Pancreas (tissue), 10 donors: ENCODE data around the gene IRF3. TPM values are rescaled to one million over a fixed set of nuclear protein-coding genes. Genes with fewer than 3 reads are reported as not detected.

Source experiments
- ATAC-seq, 4 donors: fragments of 200-7000 bp; cut with Tn5 transposase; one replicate each; pipeline versions ENCODE4 v1.8.0 to v1.9.1; 2020; ENCODE audit warnings: mild to moderate bottlenecking in 4 of 4, moderate library complexity in 4 of 4
- DNase-seq, 6 donors: peaks; one replicate each; pipeline ENCODE4 v3.0.0-alpha.2; 2020
- FAIRE-seq: peaks from 2 replicates; lab custom pipeline; 2012; peaks lifted over from hg19 to GRCh38; lab: Jason Lieb, UNC
- H3K27ac ChIP-seq, 4 donors: fragments of 200-600 bp; sonication (generic); 1 replicate in 3 of 4; 2 replicates in 1 of 4; pipeline versions ENCODE4 v1.5.0 to v1.8.0; 2020
- H3K27me3 ChIP-seq, 4 donors: fragments of 200-600 bp; one replicate each; pipeline ENCODE4 v1.8.0; 2021
- H3K36me3 ChIP-seq, 3 donors: fragments of 200-600 bp; sonication (generic) in 1 of 3; one replicate each; pipeline versions ENCODE4 v1.5.0 to v1.8.0; 2020 to 2021
- H3K4me1 ChIP-seq, 3 donors: fragments of 200-600 bp; one replicate each; pipeline ENCODE4 v1.8.0; 2021
- H3K4me3 ChIP-seq, 4 donors: fragments of 200-600 bp; sonication (generic) in 2 of 4; one replicate each; pipeline versions ENCODE4 v1.5.0 to v1.8.0; 2020 to 2021
- H3K9me3 ChIP-seq, 4 donors: fragments of 200-600 bp; one replicate each; pipeline ENCODE4 v1.8.0; 2021
- WGBS, 2 donors: extraction: QIAGEN DNeasy Blood & Tissue Kit; methylation state at CpG; one replicate each; pipeline ENCODE4 v1.1.7; 2013; 5-methylcytosine and 5-hydroxymethylcytosine counted together
- intact Hi-C, 3 donors: fragments of 100-400 bp; cut with DNase I; formaldehyde crosslinking; loops; one replicate each; pipeline versions ENCODE4 v1.11.1 to v1.14.2; 2022
- polyA plus RNA-seq, 2 donors: library from polyadenylated mRNA; stranded (reverse); fragments of 200-250 nt; gene quantifications; one replicate each; pipeline ENCODE4 v1.2.3, GENCODE V29; 2013
- total RNA-seq, 6 donors: library from RNA; stranded (reverse); fragmentation: NEBNext Ultra II Directional in 4 of 6; extraction: Animal tissue kit (Norgen Biotek cat#: 25700) in 4 of 6; gene quantifications; one replicate each; pipeline versions ENCODE4 v1.2.1 to v1.2.4, GENCODE V29; 2021 to 2023
- TF ChIP-seq, protein P1 (sequence below), 4 donors: fragments of 200-600 bp; sonication (generic) in 3 of 4; IDR thresholded peaks; one replicate each; pipeline versions ENCODE4 v1.5.0 to v1.8.0; 2021; ENCODE audit warnings: antibody characterized with exemption in 4 of 4
- donor health status: healthy with polysubstance abuse.
- donor health status: DM: no; HTN: no; CAD: no; lungs with moderate emphysema.
- donor health status: DM: no; HTN: no; CAD: no.
- donor health status: control.
- donor health status: control.
- donor health status: Bipolar disorder and iron deficiency.
- donor health status: DM: yes; HTN: yes; CAD: no.
- donor health status: DM: no; HTN: no; CAD: no.
- donor health status: DM: no; HTN: no; CAD: no.
- donor health status: DM: yes; HTN: yes; CAD: no.

Gene IRF3
- total and polyA plus RNA-seq, 8 donors, result 34.4 to 289 (median 45.1) TPM

DNA sequence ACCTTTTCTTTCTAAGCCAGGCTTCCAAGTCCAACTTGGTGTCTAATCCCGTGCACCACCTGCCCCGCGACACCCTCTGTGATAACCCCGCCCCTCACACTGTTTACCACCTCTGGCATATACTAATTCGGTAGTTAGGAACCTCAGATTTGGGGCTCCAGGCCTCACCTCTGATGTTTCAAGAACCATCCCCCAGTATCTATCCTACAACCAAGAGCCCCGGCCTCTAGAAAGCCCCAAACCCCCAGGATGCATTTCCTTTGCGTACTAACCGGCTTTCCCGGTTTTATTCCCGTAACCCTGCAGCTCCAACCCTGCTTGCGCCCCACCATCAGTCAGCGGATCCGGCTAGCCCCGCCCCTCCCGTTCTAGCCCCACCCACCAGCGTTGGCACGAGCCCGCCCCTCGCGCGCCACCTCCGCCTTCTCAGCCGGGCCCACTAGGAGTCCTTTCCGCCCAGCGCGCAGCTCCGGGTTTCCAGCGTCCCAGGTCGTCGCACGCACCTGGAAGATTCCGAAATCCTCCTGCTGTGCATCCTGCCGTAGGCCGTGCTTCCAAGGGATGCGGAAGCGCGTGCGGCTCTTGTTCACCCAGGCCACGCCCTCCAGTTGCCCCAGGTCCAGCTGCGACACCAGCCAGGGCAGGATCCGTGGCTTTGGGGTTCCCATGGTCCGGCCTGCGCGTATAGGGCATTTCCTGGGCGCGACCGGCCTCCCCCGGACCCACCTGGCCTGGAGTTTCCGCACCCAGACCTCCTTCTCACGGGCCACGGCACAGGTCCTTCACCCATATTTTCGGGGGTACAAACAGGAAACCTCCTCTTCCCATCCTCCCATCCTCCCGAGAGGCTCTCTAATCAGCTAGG lies 1.3 kb downstream of the IRF3 start:
- peaks cover 0 to 10% (median 9%) of the 10 kb centered on the region in 3 donors for H3K36me3 ChIP-seq
- ATAC-seq (peak; percentile 70 to 89 (median 83)), FAIRE-seq (no peak), DNase-seq (peak; percentile 86 to 98 (median 92))
- intact Hi-C loops, result no loop called here
- H3K4me1 ChIP-seq, result peaks cover 0 to 7% (median 5%) of the 10 kb centered on the region in 3 donors
- H3K9me3 ChIP-seq, result no peaks in the 10 kb centered on the region
- H3K27ac ChIP-seq, result peak overlapping the region; percentile 77 to 91 (median 79)
- peak overlapping the region; percentile 45 to 80 (median 67) for H3K4me3 ChIP-seq
- no peaks in the 10 kb centered on the region for H3K27me3 ChIP-seq
- TF ChIP-seq, protein P1, sequence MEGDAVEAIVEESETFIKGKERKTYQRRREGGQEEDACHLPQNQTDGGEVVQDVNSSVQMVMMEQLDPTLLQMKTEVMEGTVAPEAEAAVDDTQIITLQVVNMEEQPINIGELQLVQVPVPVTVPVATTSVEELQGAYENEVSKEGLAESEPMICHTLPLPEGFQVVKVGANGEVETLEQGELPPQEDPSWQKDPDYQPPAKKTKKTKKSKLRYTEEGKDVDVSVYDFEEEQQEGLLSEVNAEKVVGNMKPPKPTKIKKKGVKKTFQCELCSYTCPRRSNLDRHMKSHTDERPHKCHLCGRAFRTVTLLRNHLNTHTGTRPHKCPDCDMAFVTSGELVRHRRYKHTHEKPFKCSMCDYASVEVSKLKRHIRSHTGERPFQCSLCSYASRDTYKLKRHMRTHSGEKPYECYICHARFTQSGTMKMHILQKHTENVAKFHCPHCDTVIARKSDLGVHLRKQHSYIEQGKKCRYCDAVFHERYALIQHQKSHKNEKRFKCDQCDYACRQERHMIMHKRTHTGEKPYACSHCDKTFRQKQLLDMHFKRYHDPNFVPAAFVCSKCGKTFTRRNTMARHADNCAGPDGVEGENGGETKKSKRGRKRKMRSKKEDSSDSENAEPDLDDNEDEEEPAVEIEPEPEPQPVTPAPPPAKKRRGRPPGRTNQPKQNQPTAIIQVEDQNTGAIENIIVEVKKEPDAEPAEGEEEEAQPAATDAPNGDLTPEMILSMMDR (IDR thresholded peaks at IDR 0.05), result no peak
- 1% methylated on average over 52 to 53 of the region's 53 CpGs for WGBS, 2 donors

DNA sequence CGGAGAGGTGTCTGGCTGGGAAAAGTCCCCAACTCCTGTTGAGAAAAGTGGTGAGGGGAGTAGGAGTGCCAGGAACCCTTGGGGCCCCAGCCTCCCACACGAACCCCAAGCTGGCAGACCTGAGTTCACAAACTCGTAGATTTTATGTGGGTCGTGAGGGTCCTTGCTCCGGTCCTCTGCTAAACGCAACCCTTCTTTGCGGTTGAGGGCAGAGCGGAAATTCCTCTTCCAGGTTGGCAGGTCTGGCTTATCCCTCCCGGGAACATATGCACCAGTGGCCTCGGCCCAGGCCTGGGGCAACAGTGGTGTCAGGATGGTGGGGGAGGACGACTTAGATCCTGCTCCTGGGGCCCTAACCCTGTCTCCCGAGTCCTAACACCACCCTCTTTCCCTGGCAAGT lies 2.4 kb downstream of the IRF3 start:
- H3K9me3 ChIP-seq, result no peaks in the 10 kb centered on the region
- no peak overlapping the region for H3K4me3 ChIP-seq
- no peaks in the 10 kb centered on the region for H3K27me3 ChIP-seq
- TF ChIP-seq, protein P1 (IDR thresholded peaks at IDR 0.05), result no peak
- no peak overlapping the region for H3K27ac ChIP-seq
- intact Hi-C loops, result no loop called here
- ATAC-seq, result no peak
- H3K4me1 ChIP-seq, result peaks cover 0 to 7% (median 5%) of the 10 kb centered on the region in 3 donors
- peak in 1 of 6 donors; percentile 53 for DNase-seq
- peaks cover 0 to 16% (median 11%) of the 10 kb centered on the region in 3 donors for H3K36me3 ChIP-seq
- WGBS, 2 donors, result 86 to 87% methylated on average over 12 of the region's 12 CpGs
- FAIRE-seq, result no peak

DNA sequence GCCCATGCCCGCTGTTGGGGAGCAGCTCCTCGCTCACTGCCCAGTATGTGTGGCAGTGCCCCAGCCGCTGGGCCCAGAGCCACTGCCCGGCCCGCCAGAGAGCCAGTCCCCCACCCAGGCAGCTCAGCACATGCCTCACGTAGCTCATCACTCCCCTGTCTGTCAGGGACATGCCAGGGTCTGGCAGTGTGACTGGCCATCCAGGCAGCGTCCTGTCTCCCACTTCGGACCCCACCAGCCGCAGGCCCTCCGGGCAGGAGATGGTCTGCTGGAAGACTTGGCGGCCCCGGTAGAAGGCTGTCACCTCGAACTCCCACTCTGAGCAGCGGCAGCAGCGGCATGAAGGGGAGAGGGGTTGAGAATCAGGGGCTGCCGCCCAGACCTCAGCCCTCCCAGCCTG lies 3.6 kb downstream of the IRF3 start:
- Histone ChIP-seq H3K9me3 (no peaks in the 10 kb centered on the region), H3K4me1 (peaks cover 0 to 7% (median 5%) of the 10 kb centered on the region in 3 donors), H3K27me3 (no peaks in the 10 kb centered on the region), H3K36me3 (peaks cover 0 to 28% (median 11%) of the 10 kb centered on the region in 3 donors), H3K4me3 (no peak overlapping the region), H3K27ac (no peak overlapping the region)
- FAIRE-seq, result no peak
- DNase-seq, result peak in 2 of 6 donors; percentile 48 to 73
- intact Hi-C loops, result no loop called here
- ATAC-seq, result no peak
- 91% methylated on average over 16 of the region's 16 CpGs for WGBS, 2 donors
- TF ChIP-seq, protein P1 (IDR thresholded peaks at IDR 0.05), result no peak

DNA sequence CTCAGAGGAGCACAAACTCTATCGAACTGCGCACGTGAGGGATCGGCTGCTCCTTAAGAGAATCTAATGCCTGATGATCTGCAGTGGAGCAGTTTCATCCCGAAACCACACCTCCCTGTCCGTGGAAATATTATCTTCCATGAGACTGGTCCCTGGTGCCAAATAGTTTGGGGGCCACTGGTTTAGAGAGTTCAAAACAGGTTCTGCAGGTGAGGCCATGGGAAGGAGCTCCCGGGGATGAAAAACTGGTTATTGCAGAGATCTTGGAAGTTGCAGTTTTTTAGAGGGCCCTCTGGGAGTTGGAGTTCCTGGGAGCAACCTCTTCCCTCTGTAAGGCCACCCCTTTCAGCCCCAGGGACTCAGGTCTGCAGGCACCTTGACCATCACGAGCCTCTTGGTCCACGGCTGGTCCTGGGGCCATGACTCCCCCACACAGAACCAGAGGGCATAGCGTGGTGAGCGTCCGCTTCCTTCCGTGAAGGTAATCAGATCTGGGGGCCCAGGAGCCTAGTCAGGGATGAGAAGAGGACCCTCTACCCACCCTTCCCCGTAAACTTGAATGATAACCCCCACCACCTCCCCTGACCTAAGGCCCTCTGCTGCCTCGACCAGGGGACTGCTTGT lies 5.2 kb downstream of the IRF3 start:
- H3K27ac ChIP-seq, result no peak overlapping the region
- H3K36me3 ChIP-seq, result peaks cover 0 to 32% (median 11%) of the 10 kb centered on the region in 3 donors
- H3K9me3 ChIP-seq, result no peaks in the 10 kb centered on the region
- no peak for ATAC-seq
- FAIRE-seq, result no peak
- H3K4me3 ChIP-seq, result no peak overlapping the region
- peaks cover 0 to 7% (median 0%) of the 10 kb centered on the region in 3 donors for H3K4me1 ChIP-seq
- WGBS, 2 donors, result 86 to 90% methylated on average over 15 of the region's 15 CpGs
- peak in 1 of 6 donors; percentile 51 for DNase-seq
- TF ChIP-seq, protein P1 (IDR thresholded peaks at IDR 0.05), result no peak
- H3K27me3 ChIP-seq, result no peaks in the 10 kb centered on the region
- intact Hi-C loops, result no loop called here
